ENCODE measurements around the gene MADD. TPM values are rescaled to one million over a fixed set of nuclear protein-coding genes. Genes with fewer than 3 reads are reported as not detected.

Gene MADD
- total and polyA plus RNA-seq, 2 experiments from 2014 or later: 13.4 to 43.8 TPM

DNA sequence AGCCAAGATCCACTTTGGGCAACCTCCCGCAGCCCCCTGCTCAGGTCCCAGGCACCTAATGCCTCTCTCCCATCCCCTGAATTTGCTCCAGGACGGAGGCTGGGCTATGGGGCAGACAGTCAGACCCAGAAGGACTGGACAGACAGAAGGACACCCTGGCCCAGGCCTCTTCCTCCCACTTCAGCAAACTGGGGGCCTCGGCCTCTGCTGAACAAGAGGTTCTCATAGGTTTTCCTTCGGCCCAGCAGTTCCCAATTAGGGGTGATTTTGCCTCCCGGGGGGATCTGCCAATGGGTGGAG, 104.7 kb downstream of the MADD start (continued):
- TF ChIP-seq, protein P1, sequence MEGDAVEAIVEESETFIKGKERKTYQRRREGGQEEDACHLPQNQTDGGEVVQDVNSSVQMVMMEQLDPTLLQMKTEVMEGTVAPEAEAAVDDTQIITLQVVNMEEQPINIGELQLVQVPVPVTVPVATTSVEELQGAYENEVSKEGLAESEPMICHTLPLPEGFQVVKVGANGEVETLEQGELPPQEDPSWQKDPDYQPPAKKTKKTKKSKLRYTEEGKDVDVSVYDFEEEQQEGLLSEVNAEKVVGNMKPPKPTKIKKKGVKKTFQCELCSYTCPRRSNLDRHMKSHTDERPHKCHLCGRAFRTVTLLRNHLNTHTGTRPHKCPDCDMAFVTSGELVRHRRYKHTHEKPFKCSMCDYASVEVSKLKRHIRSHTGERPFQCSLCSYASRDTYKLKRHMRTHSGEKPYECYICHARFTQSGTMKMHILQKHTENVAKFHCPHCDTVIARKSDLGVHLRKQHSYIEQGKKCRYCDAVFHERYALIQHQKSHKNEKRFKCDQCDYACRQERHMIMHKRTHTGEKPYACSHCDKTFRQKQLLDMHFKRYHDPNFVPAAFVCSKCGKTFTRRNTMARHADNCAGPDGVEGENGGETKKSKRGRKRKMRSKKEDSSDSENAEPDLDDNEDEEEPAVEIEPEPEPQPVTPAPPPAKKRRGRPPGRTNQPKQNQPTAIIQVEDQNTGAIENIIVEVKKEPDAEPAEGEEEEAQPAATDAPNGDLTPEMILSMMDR (conservative IDR thresholded peaks at IDR 0.05; ENCODE audit: low read depth in 2 of 2): no peak
- TF ChIP-seq CREB1 (CRISPR knock-in tag; IDR thresholded peaks at IDR 0.05; ENCODE audit: low read depth) (no peak), ZNF331 (CRISPR knock-in tag; IDR thresholded peaks at IDR 0.05; ENCODE audit: low read depth) (no peak), EZH2phosphoT487 (IDR thresholded peaks at IDR 0.05; ENCODE audit: unreplicated experiment) (no peak)

DNA sequence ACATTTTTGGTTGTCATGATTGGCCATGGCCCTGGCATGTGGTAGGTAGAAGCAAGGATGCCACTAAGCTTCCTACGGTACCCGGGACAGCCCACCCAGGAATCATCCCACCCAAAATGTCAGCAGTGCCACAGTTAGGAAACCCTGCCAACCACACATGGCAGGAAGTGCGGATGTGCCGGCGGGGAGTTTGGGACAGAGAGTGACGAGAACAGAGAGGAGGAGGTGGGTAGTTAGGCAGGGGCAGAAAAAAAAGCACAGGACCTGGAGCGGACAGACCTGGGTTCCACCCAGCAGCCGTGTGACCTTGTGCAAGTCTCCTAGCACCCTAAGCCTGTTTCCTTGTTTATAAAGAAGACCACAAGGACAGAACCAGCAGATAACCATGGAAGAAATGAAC, 105.1 kb downstream of the MADD start:
- no peaks in the 10 kb centered on the region for H3K36me3 Mint-ChIP-seq (ENCODE audit: low read depth)
- Histone ChIP-seq H3K9me2 (ENCODE audit: insufficient read depth) (0 out of 2 replicates have a peak, but pooled peaks cover 2% of the 10 kb centered on the region), H4K20me1 (replicated peaks; ENCODE audit: insufficient read depth) (no peaks in the 10 kb centered on the region), H3K4me3 (no peak overlapping the region), H3K4me1 (ENCODE audit: insufficient read depth) (no peaks in the 10 kb centered on the region; the same call in 1 of the 2 replicates), H3F3A (replicated peaks; ENCODE audit: low read depth) (no peaks in the 10 kb centered on the region), H3K36me3 (ENCODE audit: insufficient read depth) (no peaks in the 10 kb centered on the region), H3K27me3 (ENCODE audit: insufficient read depth) (no peaks in the 10 kb centered on the region), H3K27ac (ENCODE audit: low read depth) (no peak overlapping the region), H2AFZ (no peak overlapping the region), H3K79me2 (replicated peaks; ENCODE audit: insufficient read depth) (no peaks in the 10 kb centered on the region), H3K4me2 (no peak overlapping the region)
- H3K4me1 Mint-ChIP-seq: peaks cover 3% of the 10 kb centered on the region; the same call in 2 of the 3 replicates
- no peak overlapping the region for H3K27ac Mint-ChIP-seq
- H3K4me3 Mint-ChIP-seq: no peak overlapping the region
- ATAC-seq (no peak), DNase-seq (ENCODE audit: low spot score) (no peak)
- peaks cover 2% of the 10 kb centered on the region for H3K27me3 Mint-ChIP-seq (ENCODE audit: insufficient read depth, low read depth, poor library complexity)
- H3K9me3 Mint-ChIP-seq: no peaks in the 10 kb centered on the region; the same call in 2 of the 3 replicates
- TF ChIP-seq, protein P2, sequence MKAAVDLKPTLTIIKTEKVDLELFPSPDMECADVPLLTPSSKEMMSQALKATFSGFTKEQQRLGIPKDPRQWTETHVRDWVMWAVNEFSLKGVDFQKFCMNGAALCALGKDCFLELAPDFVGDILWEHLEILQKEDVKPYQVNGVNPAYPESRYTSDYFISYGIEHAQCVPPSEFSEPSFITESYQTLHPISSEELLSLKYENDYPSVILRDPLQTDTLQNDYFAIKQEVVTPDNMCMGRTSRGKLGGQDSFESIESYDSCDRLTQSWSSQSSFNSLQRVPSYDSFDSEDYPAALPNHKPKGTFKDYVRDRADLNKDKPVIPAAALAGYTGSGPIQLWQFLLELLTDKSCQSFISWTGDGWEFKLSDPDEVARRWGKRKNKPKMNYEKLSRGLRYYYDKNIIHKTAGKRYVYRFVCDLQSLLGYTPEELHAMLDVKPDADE (IDR thresholded peaks at IDR 0.05): no peak
- TF ChIP-seq, protein P1 (conservative IDR thresholded peaks at IDR 0.05; ENCODE audit: low read depth in 2 of 2): no peak
- TF ChIP-seq ZNF114 (CRISPR knock-in tag; IDR thresholded peaks at IDR 0.05) (no peak), ZNF331 (CRISPR knock-in tag; IDR thresholded peaks at IDR 0.05; ENCODE audit: low read depth) (no peak), NANOG (IDR thresholded peaks at IDR 0.05; ENCODE audit: borderline replicate concordance) (no peak), JUNB (IDR thresholded peaks at IDR 0.05; ENCODE audit: unreplicated experiment) (no peak), EZH2 (IDR thresholded peaks at IDR 0.05; ENCODE audit: low read depth, unreplicated experiment) (no peak), STAT1 (IDR thresholded peaks at IDR 0.05; ENCODE audit: unreplicated experiment) (no peak), POLR2AphosphoS5 (IDR thresholded peaks at IDR 0.05; ENCODE audit: low read depth) (no peak), EZH2phosphoT487 (IDR thresholded peaks at IDR 0.05; ENCODE audit: unreplicated experiment) (no peak)
- TF ChIP-seq, protein P3, sequence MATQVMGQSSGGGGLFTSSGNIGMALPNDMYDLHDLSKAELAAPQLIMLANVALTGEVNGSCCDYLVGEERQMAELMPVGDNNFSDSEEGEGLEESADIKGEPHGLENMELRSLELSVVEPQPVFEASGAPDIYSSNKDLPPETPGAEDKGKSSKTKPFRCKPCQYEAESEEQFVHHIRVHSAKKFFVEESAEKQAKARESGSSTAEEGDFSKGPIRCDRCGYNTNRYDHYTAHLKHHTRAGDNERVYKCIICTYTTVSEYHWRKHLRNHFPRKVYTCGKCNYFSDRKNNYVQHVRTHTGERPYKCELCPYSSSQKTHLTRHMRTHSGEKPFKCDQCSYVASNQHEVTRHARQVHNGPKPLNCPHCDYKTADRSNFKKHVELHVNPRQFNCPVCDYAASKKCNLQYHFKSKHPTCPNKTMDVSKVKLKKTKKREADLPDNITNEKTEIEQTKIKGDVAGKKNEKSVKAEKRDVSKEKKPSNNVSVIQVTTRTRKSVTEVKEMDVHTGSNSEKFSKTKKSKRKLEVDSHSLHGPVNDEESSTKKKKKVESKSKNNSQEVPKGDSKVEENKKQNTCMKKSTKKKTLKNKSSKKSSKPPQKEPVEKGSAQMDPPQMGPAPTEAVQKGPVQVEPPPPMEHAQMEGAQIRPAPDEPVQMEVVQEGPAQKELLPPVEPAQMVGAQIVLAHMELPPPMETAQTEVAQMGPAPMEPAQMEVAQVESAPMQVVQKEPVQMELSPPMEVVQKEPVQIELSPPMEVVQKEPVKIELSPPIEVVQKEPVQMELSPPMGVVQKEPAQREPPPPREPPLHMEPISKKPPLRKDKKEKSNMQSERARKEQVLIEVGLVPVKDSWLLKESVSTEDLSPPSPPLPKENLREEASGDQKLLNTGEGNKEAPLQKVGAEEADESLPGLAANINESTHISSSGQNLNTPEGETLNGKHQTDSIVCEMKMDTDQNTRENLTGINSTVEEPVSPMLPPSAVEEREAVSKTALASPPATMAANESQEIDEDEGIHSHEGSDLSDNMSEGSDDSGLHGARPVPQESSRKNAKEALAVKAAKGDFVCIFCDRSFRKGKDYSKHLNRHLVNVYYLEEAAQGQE (IDR thresholded peaks at IDR 0.05; ENCODE audit: unreplicated experiment): no peak

All from GM23338 (cell line).